B cell (primary cell): ENCODE data around the gene CABLES1.

ENCODE experiments used
- CTCF ChIP-seq: fragments of 200-600 bp; IDR thresholded peaks from one replicate; pipeline ENCODE4 v1.8.0; 2022; ENCODE audit warnings: antibody characterized with exemption, mild to moderate bottlenecking
- EZH2 ChIP-seq: IDR thresholded peaks from 2 replicates; pipeline ENCODE4 v1.6.1; 2012; ENCODE audit warnings: borderline replicate concordance, low read depth, mild to moderate bottlenecking, moderate library complexity, low read length; ENCODE audit not compliant: insufficient read depth, poor library complexity, severe bottlenecking

- TF ChIP-seq CTCF: no peak
- TF ChIP-seq EZH2: no peak
These were observed 122.6 kb downstream of the CABLES1 start for GRCh38 chr18:23257686-23258565.
